ENCODE measurements around the gene DDX56.

DNA sequence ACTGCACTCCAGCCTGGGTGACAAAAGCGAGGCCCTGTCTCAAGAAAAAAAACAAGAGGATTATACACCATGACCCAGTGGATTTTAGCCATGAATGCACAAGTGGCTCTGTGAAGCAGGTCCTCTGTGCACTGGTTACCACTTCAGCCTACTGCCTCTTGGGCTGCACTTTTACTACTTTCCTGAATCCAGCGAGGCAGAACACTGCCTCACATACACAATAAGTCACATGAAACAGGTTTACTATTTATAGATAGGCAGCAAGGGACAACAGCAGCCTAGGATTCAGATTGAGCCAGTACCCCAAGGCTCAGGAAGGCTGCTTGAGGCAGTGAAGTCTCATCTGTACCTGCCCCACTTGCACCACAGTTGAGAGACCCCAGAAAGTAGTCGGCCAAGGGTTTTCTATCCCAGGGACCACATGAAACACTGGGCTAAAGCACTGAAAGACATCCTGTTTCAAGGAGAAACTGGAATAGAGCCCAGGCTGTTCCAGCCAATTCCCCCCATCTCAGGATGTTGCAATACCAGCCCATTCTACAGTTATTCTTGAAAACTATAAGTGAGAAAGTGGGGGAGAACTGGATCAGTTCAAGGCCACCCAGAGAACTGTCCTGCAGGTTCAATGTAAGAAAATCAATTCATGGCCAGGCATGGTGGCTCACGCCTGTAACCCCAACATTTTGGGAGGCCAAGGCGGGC, 22.4 kb upstream of the DDX56 start:
- TF ChIP-seq, protein P1, sequence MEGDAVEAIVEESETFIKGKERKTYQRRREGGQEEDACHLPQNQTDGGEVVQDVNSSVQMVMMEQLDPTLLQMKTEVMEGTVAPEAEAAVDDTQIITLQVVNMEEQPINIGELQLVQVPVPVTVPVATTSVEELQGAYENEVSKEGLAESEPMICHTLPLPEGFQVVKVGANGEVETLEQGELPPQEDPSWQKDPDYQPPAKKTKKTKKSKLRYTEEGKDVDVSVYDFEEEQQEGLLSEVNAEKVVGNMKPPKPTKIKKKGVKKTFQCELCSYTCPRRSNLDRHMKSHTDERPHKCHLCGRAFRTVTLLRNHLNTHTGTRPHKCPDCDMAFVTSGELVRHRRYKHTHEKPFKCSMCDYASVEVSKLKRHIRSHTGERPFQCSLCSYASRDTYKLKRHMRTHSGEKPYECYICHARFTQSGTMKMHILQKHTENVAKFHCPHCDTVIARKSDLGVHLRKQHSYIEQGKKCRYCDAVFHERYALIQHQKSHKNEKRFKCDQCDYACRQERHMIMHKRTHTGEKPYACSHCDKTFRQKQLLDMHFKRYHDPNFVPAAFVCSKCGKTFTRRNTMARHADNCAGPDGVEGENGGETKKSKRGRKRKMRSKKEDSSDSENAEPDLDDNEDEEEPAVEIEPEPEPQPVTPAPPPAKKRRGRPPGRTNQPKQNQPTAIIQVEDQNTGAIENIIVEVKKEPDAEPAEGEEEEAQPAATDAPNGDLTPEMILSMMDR (IDR thresholded peaks at IDR 0.05): no peak
- TF ChIP-seq POLR2A (IDR thresholded peaks at IDR 0.05): no peak
